Measurements from ENCODE around the gene SAMD4A.
A peak's percentile ranks its signal among the peaks of the same experiment; 100 is the strongest.

Gene SAMD4A

DNA sequence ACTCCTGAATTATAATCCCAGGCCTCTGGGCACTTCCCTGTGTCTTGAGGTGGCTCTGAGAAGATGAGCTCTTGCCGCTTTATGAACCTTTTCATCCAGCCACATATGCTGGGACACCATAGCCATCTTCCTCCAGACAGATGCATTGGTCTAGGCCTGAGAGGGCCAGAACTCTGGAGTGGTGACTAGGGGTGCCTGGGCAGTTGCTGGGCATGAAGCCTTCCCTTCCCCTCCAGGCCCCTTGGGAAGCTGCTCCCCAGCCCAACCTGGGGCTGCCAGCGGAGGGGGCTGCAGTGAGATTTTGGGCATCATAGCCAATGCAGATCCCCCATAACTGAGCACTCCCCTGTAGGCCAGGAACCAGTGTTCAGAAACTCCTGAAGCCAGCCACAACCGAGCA is 200.5 kb downstream of the SAMD4A start:
- no peak for DNase-seq

DNA sequence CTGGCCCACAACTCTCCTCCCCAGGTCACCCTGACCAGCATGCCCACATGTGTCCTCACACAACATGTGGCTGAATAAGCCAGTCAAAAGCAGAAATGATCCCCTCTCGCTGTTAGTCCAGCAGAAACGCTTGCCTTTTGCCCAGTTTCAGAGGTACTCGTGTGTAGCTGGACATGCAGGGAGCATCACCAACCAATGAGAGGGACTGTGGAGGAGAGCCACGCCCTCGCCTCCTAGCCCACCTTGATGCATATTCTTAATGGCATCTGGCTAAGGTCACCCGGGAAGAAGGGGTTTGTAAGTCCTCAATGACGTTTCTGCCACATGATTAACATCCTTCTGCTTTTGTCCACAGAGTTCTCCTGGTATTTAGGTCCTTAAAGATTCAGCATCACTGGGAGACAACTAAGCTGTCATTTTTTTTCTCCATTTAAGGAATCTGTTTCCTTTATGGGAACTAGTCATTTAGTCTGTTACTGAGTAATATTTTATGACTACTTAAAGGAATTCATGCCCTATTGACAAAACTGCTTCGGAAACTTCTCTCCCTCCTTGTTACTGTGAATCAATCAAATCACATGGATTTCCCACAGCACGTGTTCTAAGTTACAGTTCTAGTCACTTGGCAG is 201.7 kb downstream of the SAMD4A start:
- no peak for DNase-seq

DNA sequence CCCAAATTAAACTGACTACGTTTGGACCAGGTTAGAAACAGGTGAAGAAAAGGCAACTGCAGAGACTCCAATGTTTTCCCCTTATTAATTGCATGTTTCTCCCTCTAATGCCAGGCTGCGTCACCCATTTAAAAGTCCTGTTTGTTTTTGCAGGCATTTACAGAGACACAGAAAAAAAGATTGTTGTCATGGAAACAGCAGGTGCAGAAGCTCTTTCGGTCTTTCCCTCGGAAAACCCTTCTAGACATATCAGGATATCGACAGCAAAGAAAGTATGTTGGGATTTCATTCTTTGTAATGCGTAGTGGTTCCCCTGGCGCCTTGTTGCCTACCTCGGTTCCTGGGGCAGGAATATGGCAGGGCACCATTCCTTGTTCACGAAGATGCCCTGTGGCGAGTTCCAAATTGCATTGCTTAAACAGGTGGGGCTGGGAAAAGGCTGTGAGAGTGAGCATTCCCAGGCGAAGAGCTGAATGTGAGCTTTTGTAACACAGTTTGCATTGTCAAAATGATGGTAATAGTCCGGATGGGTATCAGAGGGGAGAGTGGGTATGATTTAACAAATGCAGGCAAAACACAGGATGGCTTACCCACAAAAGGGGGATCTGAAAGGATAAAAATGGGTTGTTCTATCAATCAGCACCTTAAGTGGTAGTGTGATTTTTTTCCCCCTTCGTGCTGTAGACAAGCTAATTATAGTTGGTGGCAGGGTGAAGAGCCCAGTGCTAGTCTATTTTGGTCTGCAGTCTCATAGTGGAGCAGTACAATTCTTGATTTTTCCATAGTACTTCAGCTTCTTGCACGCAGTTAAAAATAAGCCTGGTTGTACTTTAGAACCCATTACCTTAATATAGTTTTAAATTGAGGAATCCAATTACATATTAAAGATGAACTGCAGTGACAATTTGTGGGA is 203.3 kb downstream of the SAMD4A start:
- DNase-seq: no peak

DNA sequence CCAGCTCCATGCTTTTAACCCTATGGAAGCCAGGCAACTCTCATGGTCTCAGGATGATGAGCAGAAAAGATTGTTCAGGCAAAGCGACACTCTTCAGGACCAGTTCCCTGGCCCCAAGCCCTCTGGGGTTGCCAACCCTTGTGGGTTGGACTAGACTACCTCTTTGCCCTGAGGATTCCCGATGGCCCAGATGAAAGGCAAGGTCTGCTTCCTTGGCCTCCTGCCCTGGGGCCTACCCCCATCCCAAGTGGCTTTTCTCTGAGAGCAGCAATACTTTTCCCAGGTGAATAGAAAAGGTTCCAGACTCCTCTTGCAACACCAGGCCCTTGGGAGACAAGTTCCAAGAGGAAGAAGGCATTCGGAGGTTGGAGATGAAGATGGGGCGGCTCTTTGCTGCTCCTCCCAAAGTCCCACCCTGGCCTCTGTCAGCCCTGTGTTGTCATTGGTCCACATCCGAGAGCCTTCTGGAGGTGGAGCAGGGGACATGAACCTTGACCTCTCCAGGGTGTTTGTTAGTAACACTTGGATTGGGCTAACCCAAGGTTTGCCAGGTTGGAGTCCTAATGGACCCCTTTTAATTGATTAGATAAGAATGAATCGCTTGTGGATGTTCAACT is 204.6 kb downstream of the SAMD4A start:
- DNase-seq: no peak

DNA sequence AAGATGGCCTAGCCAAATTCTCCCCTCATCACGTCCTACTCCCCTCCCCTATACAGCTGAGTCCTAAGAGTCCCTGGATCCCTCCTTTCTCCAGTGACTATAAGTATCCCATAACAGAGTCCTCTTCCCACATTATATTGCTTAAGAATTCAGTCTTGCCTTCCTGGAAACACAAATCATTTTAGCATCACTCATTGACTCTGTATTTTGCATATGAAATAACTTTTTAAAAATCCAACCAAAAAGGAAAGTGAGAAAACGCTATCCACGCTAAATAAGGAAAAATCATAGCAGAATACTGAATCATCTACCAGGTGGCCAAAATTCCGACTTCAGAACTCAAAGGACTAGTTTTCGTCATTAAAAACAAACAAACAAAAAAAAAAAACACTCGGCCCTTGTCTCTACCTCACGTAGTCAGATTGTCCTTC is 205.5 kb downstream of the SAMD4A start:
- no peak for DNase-seq

DNA sequence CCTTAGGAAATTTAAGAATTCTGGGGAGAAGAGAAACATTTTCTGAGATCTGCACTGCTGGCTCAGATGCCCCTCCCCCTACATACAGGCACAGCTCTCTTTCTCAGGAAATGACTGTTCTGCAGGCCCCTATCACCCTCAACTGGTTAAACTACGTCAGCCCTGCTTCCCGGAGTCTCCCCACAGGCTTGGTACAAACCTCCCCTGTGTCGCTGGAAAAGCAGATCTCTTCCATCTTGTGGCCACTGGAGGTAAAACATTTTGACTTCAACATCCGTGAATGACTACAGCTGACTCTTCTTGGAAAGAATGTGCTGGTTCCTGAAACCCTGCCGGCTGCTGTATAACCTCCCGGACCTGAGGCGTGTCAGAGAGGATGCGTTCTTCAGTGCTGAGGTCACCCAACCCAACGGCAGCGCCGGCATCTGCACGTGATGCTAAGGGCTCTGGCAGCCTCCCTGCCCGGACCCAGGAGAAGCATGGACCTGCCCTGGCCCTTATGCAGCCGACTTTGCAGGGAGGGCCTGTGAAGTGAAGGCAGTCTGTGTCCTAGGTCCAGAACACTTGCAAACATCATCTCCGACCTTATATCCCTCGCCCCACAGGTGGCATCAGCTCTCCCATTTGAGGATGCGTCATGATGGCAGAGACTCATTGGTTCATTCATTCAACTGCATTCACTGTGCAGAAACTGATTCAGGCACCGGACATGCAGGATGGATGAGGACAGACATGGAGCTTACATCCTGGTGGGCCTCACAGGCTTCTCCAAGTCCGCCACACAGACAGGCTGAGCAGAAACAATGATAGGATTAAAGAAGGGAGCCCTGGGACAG is 206.5 kb downstream of the SAMD4A start:
- DNase-seq: peak; percentile 69 to 70

DNA sequence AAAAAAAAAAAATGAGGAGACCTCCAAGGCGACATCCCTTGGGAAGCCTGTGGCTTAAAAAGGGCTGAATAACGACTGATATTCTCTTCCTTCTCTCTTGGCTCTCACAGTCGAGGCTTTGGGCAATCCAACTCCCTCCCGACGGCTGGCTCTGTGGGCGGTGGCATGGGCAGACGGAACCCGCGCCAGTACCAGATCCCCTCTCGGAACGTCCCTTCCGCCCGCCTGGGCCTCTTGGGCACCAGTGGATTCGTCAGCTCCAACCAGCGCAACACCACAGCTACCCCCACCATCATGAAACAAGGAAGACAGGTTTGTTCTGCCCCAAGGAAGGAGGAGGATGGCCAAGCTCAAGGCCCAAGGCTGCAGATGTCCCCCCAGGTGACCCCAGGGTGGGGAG is 207.9 kb downstream of the SAMD4A start:
- no peak for DNase-seq

DNA sequence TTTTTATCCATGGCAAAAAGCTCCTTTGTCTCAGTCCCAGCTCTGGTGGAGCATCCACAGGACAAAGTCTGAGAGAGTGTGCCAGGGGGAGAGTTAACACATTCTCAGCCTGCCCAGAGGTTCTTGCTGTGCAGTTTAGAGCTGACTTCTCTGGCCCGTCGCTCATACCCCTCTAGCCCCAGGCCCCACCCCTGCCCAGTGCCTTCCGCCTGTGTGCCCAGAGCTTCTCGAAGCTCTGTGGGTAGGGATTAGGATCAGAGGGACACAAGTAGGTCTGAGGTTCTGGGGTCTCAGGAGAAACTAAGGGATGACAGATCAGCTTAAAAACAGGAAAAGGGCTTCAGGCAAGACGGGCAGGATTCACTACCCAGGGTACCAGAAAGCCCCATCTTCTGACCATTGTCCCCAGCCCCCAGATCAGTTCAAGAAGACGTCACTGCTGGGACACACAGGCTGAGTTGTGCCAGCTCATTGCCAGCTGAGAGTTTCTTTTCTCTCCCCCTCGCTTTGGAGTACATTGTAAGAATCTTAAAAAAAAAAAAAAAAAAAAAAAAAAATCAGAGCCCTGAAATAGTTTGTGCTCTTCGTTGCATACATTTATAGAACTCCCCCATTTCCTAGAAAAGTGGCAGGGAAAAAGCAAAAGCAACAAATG is 208.7 kb downstream of the SAMD4A start:
- no peak for DNase-seq

DNA sequence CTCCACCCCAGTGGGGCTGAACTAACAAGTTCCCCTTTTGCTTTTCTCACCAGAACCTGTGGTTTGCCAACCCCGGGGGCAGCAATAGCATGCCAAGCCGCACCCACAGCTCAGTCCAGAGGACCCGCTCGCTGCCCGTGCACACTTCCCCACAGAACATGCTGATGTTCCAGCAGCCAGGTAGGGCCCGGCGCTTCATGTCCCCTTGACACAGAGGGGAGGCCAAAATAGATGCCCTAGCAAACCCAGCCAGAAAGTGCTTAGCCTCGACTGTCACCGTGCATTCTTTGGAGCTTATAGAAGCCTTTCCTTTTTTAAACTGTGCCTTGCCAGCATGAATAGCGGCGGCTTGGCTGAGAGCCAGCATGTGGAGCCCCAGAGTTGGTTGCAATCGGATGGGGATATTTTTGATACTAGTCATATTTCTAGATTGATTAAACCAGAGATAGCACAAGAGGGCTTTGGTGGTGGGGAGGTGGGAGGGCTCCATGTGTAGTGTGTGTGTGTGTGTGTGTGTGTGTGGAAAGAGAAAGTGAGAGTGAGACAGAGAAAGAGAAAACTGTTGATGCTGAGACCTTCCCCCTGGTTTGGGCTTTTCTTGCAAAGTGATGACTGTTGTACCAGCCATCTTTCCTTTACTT is 209.6 kb downstream of the SAMD4A start:
- peak; percentile 75 to 80 for DNase-seq

DNA sequence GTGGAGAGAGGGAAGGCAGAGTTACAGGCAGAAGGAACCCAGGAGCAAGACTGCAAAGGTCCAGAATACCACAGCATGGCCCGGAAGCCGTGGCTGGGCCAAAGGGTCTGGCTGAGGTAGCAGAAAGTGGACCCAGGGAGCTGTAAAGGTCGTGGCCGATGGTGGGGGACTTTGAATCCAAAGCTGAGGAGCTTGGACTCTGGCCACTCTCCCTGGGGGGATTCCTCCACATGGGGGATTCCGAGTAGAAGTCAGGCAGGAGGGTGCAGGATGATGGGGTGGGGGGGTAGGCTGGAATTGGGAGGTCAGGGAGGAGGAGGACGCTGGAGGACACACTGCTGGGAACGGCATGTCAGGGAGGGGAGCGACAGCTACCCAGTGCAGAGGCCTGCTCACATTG is 210.5 kb downstream of the SAMD4A start:
- DNase-seq: no peak

DNA sequence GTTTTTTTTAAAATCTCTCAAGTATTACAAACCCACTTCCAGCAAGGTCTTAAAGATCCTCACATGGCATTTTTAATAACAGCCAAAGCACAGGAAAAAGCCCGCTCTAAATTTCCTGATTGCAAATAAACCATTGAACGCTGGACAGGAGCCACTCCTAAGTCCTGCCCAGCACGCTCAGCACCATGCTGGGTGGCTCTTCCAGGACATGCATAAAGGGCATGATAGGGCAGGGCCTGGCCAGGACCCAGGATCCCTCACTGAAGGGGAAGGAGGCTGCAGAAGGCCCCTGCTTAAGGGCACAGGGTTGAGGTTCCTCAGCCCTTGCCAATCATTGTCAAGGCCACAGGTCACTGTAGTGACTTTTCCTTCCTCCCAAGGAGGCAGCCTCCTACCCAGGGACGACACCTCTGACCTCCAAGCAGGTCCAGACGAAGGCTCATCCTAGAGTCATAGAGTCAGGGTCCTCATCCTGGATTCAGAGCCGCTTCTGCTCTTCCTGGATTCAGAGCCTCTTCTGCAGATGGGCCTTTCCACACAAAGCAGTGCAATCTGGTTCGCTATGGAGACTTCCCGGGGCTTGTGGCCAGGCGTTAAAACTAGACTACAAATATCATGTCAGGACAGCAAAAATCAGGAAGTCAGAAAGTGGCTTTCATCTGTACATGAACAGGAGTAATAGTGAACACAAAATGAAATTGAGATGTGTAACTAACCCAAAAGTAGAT is 211.9 kb downstream of the SAMD4A start:
- DNase-seq: no peak

DNA sequence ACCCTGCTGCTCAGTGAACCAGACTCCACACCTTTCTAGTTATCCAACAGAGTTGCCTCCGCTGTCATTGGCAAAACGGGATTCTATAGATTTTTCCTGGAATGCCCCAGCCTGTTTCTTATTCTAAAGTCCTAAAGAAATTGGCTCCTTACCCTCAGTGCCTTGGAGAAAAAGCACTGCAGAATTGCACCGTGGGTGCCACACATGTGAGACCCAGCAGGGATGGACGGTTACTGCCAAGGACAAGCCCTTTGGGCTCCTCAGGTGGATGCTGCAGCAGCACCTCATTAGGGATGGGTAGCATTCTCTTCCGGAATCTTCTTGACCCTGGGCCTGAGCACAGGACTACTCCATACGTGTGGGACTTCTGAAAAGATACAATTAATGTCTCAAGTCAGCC is 214.2 kb downstream of the SAMD4A start:
- DNase-seq: no peak

DNA sequence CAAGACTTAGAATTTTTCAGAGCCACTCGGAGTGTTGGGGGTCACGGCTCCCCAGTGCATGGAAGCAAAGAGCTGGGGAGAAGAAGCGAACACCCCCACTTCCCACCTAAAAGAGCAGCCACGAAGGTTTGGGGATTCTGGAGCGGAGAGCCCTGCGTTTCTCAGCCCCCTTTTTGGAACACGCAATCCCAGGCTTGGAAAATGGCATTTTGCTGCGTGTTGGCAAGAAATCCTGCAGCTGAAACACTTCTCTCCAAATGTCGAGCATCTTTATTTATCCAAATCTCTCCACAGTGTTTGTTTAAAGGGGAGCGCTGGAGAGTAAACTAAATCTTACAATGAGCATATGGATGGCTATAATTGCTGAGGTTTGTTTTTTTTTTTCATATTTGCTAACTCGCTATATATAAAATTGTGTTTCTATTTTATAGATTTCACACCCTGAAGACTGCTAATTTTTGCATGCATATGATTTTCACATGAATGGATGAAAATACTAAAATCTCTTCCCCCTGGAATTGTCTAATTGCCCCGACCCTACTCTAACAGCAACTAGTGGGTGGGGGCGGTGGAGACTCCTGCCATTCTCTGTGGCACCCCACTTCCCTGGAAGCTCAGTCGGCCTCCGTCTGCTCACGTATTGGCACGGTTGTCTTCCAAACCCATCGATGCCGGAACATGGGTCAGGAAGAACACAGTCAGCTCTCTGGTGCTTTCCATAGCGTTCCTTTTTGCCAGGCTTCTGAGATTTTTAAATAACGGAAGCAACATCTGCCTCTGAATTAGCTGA is 215.2 kb downstream of the SAMD4A start:
- no peak for DNase-seq

DNA sequence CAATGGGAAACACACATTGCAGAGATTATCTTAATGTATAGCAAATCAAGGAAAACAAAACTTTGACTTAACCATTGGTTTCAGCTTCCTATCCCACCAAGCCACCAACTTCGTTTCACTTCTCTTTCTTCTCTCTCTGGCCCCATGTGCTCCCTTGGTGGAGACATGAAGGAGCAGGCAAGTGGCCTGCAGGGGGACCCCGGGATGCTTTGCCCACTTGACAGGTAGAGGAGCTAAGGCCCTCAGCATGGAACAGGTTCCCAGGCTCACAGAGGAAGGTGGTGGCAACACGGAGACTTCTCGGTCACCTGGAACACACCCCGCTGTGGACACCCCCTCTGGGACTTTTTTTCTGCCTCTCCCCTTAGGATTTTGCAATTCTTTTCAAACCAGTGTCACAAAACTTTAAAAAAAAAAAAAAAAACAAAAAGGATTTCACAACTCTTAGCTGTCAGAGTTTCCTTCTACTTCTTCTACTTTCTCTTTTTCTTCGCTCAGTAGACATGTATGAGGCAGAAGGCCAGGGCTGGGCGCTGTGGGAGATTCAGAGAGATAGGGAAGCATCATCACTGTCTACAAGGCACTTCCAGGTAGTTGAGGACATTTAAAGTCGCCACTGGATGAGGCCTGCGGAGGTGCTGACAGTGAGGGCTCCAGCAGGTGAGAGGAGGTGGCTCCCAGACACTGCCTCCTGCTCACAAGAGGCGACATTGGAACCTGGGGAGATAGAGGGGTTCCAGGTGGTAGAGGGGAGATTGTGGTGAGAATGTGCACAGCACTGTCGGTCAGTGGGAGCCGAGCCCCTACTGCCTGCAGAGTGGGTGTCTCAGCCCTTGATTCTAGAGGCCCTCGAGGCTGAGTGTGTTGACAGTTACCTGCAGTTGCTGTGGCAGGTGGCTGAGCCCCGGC is 216.1 kb downstream of the SAMD4A start:
- DNase-seq: no peak

DNA sequence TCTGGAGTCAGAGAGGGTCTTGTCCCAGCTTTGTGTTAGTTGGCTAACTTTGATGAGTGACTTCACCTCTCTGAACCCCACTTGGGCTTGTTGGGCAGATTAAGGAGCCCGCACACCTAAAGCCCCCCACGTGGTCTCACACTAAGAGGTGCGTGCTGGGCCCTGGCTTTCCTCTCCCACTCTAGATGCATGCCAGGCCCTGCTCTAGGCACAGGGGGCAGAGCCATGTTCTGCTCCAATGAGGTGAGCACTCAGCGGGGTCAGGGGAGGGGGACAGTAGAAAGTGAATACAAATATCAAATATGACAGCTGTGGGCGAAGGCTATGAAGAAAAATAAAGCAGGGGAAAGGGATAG is 216.7 kb downstream of the SAMD4A start:
- no peak for DNase-seq

DNA sequence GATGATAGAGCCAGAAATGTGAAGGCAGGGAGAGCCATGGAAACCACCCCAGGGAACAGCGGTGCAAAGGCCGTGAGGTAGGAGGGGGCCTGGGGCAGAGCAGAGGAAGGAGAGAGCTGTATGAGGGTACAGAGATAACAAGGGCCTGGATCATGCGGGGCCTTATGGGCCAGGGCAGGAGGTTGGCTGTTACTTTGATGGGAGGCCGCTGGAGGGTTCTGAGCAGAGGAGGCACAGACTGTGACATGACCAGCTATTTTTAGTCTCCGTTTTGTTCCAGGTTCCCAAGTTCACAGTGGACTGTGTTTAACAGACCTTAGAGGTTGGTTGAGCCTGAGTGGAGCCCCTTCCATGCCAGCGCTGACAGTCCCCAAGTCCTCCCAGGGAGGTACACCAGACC is 217.1 kb downstream of the SAMD4A start:
- no peak for DNase-seq

DNA sequence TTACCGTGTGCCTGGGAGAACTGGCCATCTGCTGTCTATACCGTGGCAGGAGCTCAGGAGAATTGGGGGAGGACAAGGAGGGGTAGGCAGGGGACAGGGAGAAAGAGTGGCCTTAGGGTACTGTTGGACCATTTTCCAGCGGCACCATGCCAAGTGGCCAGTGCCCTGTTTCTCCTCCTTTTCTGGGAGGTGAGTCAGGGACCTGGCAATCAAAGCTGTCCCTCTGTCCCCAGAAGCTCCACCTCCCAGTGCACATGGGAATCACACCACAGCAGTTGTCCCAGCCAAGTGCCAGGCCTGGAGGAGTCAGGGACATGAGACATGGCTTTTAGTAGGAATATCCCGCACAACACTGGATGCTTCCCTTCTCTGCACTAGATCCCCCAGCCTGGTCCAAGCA is 217.7 kb downstream of the SAMD4A start:
- DNase-seq: no peak

DNA sequence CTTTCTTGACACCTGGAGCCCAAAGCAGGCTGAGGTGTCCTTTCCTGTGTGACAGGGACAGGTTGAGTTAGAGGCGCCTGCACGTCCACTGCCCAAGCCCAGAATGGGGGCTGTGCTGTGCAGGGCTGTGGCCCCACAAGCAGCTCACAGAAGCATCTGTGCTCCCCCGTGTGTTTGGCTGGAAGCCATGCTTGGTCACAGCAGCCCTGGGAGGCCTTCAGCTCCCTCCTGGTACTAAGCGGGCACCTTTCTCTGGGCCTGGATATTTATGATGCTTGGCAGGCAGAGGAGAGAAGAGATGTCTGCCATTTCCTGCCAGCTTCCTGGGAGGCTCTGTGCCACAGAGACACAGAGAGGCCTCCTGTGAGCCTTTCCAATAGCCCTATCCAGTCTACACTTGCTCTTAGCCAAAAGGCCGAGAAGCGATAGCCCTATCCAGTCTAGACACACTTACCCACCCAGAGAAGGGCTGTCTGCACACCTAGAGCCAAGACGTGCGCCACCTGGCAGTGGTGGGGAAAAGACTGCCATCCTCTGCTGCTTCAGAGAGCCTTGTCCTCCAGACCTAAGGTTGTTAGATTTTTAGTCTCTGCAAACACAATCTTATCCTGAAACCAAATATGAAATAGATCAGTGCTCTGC is 218.3 kb downstream of the SAMD4A start:
- DNase-seq: no peak
